22Rv1 (cell line): Measurements from ENCODE around the gene METTL2A.
"Not testable (repeated sequence)": the region's sequence is repeated elsewhere in the genome, so short reads cannot be mapped to it uniquely, and the experiment has no call there.

Source experiments
- ZFX ChIP-seq: fragments of 450-650 bp; IDR thresholded peaks from 2 replicates; pipeline ENCODE4 v1.6.1; 2017; ENCODE audit warnings: antibody characterized with exemption, borderline replicate concordance
- TF ChIP-seq, protein P1 (sequence below): fragments of 450-650 bp; IDR thresholded peaks from 2 replicates; pipeline ENCODE4 v1.5.1; 2017; ENCODE audit warnings: mild to moderate bottlenecking

DNA sequence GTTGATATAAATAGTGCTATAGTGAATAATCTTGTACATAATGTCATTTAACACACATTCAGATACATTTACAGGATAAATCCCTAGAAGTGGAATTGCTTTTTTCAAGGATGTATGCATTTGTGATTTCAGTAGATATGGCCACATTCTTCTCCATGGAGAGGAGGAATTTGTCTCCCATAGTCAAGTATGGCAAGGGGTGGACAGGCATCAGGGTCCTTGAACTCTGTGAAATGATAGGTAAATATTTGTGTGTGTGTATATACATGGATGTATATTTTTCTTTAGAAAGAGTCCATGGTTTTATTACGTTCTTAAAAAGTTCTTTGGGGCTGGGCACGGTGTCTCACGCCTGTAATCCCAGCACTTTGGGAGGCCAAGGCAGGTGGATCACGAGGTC lies 72.6 kb downstream of the METTL2A start:
- TF ChIP-seq, protein P1, sequence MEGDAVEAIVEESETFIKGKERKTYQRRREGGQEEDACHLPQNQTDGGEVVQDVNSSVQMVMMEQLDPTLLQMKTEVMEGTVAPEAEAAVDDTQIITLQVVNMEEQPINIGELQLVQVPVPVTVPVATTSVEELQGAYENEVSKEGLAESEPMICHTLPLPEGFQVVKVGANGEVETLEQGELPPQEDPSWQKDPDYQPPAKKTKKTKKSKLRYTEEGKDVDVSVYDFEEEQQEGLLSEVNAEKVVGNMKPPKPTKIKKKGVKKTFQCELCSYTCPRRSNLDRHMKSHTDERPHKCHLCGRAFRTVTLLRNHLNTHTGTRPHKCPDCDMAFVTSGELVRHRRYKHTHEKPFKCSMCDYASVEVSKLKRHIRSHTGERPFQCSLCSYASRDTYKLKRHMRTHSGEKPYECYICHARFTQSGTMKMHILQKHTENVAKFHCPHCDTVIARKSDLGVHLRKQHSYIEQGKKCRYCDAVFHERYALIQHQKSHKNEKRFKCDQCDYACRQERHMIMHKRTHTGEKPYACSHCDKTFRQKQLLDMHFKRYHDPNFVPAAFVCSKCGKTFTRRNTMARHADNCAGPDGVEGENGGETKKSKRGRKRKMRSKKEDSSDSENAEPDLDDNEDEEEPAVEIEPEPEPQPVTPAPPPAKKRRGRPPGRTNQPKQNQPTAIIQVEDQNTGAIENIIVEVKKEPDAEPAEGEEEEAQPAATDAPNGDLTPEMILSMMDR = not testable (repeated sequence)
- TF ChIP-seq ZFX = not testable (repeated sequence)
